Measurements from ENCODE around the gene RAPGEF2.

- TF ChIP-seq CTCF (IDR thresholded peaks at IDR 0.05) (no peak), SIN3A (IDR thresholded peaks at IDR 0.05; ENCODE audit: borderline replicate concordance, insufficient read depth, low read depth, low read length) (no peak), REST (IDR thresholded peaks at IDR 0.05; ENCODE audit: insufficient read depth in 1 of 2, low read depth in 2 of 2, low read length in 1 of 2) (no peak), POLR2AphosphoS5 (IDR thresholded peaks at IDR 0.05; ENCODE audit: low read depth, low read length) (no peak)
These were observed 297.8 kb downstream of the RAPGEF2 start for GRCh38 chr4:159400558-159401225.

Data from Panc1 (cell line).